ENCODE results near the gene RAB24.
"Not testable (repeated sequence)": the region's sequence is repeated elsewhere in the genome, so short reads cannot be mapped to it uniquely, and the experiment has no call there.

The RAB24 gene

GRCh38 chr5:177291735-177292134, 11.8 kb downstream of the RAB24 start:
- no peak for DNase-seq

- no peak for DNase-seq
These were observed 12.5 kb downstream of the RAB24 start for GRCh38 chr5:177290816-177291596.

GRCh38 chr5:177288191-177288590, 15.3 kb downstream of the RAB24 start:
- DNase-seq: no peak

- no peak for DNase-seq
These were observed 26.6 kb downstream of the RAB24 start for GRCh38 chr5:177276886-177277285.

GRCh38 chr5:177275883-177276282, 27.6 kb downstream of the RAB24 start:
- no peak for DNase-seq

GRCh38 chr5:177271113-177271512, 32.4 kb downstream of the RAB24 start:
- no peak for DNase-seq

- DNase-seq: no peak
These were observed 32.9 kb downstream of the RAB24 start for GRCh38 chr5:177270653-177271052.

- no peak for DNase-seq
These were observed 33.5 kb downstream of the RAB24 start for GRCh38 chr5:177269976-177270375.

- DNase-seq: no peak
These were observed 34.2 kb downstream of the RAB24 start for GRCh38 chr5:177269232-177269895.

- DNase-seq: no peak
These were observed 38.1 kb downstream of the RAB24 start for GRCh38 chr5:177265395-177265794.

- DNase-seq: no peak
These were observed 39.3 kb downstream of the RAB24 start for GRCh38 chr5:177264178-177264577.

GRCh38 chr5:177261510-177261909, 42.0 kb downstream of the RAB24 start:
- no peak for DNase-seq

- DNase-seq: no peak
These were observed 42.6 kb downstream of the RAB24 start for GRCh38 chr5:177260961-177261360.

- not testable (repeated sequence) for DNase-seq
These were observed 44.8 kb downstream of the RAB24 start for GRCh38 chr5:177258711-177259110.

GRCh38 chr5:177256296-177256695, 47.2 kb downstream of the RAB24 start:
- DNase-seq: no peak

- no peak for DNase-seq
These were observed 50.3 kb downstream of the RAB24 start for GRCh38 chr5:177253252-177253651.
